ENCODE data around the gene CDYL2. TPM values are rescaled to one million over a fixed set of nuclear protein-coding genes. Genes with fewer than 3 reads are reported as not detected.

Gene CDYL2, protein sequence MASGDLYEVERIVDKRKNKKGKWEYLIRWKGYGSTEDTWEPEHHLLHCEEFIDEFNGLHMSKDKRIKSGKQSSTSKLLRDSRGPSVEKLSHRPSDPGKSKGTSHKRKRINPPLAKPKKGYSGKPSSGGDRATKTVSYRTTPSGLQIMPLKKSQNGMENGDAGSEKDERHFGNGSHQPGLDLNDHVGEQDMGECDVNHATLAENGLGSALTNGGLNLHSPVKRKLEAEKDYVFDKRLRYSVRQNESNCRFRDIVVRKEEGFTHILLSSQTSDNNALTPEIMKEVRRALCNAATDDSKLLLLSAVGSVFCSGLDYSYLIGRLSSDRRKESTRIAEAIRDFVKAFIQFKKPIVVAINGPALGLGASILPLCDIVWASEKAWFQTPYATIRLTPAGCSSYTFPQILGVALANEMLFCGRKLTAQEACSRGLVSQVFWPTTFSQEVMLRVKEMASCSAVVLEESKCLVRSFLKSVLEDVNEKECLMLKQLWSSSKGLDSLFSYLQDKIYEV
- total RNA-seq: 5.4 and 8.0 TPM in 2 replicates

DNA sequence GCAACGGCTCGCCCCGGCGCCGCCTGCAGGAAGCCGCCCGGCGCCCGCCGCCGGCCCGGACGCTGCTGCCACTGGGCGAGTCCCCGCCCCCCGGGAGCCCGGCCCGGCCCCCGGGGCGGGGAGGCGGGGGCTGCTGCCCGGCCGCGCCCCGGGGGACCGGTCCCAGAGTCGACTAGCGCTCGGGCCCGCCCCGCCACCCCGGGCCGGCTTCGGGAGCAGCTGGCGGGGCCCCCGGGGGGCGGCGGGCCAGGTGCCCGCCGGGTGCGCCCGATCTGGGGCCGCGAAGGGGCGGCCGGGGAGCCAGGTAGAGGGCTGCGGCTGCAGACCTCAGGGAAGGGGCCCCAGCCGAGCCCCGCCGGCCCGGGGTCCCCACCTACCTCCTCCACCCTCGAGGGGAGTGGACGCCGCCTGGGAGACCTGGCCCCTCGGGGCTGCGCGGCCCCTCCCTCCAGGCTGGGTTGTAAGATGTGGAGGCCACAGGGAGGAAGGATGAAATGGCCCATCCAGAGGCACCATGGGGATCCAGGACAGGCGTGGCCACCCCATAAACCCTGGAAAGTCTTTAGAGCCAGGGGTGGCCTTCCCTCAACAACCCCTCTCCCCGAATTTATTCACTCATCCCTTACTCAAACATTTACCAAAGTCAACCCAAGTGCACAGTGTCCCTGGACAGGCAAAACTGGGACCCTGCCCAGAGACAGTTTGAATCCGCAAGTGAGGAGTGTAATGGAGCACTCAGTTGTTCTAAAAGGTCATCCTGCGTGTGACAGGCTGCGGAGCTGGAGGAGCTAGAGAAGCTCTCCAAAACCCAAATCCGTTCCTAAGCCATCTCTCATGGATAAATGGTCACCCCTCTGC is at the start of gene CDYL2:
TSS of gene CDYL2 (minus strand) at position 73 of the 858 bp plus-strand sequence. CDS start 425 bp downstream, outside the sequence.
- TF ChIP-seq, protein P1, sequence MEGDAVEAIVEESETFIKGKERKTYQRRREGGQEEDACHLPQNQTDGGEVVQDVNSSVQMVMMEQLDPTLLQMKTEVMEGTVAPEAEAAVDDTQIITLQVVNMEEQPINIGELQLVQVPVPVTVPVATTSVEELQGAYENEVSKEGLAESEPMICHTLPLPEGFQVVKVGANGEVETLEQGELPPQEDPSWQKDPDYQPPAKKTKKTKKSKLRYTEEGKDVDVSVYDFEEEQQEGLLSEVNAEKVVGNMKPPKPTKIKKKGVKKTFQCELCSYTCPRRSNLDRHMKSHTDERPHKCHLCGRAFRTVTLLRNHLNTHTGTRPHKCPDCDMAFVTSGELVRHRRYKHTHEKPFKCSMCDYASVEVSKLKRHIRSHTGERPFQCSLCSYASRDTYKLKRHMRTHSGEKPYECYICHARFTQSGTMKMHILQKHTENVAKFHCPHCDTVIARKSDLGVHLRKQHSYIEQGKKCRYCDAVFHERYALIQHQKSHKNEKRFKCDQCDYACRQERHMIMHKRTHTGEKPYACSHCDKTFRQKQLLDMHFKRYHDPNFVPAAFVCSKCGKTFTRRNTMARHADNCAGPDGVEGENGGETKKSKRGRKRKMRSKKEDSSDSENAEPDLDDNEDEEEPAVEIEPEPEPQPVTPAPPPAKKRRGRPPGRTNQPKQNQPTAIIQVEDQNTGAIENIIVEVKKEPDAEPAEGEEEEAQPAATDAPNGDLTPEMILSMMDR (conservative IDR thresholded peaks at IDR 0.05; ENCODE audit: low read depth, low read length): no peak
- peak within 1 kb of the TSS; percentile 71 for H3K4me3 ChIP-seq (ENCODE audit: low read depth, low read length)
- DNase-seq (ENCODE audit: low read depth): no peak

DNA sequence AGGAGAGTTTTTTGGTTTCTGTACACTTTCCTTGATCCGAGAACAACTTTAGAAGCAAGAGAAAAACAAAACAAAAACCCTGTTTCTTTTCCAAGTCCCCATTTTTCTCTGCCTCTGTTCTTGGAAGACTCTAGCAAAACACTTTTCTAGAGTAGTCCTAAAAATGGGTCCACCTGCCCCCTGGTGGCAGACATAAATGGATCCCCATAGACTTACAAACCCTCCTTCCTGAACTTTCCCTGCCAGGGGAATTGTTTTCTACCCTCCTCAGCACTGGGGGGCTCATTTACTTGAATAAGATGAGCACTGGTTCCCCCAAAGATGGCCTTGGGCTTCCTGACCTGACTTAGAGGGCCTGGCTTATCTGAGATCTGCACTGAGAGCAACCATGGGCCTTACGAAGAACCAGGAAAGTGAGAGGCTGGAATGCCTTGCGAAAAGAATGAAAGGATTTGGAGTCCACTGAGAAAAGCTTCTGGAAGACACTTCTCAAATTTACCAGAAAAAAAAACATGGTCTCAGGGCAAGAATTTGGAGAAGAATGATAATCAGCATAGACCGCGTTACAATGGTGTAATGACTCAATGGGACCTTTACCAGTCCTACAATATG is 48.0 kb upstream of the CDYL2 start:
- DNase-seq (ENCODE audit: low read depth): peak; percentile 1
- H3K4me3 ChIP-seq (ENCODE audit: low read depth, low read length): no peak overlapping the region
- TF ChIP-seq, protein P1 (conservative IDR thresholded peaks at IDR 0.05; ENCODE audit: low read depth, low read length): peak; percentile 69

DNA sequence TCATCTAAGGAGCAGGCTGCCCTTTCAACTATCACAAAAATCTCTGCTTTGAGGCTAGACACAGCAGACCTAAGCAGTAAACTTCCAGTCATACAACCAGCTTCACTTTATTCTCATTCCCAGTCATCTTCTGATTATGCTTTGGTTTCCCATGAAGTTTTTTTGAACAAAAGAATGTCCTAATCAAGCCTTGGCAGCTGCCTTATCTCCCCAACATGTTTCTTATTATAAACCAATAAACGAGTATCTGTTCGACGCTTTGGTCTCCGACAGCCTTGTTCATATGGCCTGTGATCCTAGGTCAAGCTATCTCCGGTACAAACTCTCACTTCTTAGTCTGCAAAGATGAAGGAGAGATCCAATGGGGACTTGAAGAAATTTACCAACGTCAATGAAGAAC is 47.4 kb upstream of the CDYL2 start:
- TF ChIP-seq, protein P1 (conservative IDR thresholded peaks at IDR 0.05; ENCODE audit: low read depth, low read length): no peak
- no peak for DNase-seq (ENCODE audit: low read depth)

DNA sequence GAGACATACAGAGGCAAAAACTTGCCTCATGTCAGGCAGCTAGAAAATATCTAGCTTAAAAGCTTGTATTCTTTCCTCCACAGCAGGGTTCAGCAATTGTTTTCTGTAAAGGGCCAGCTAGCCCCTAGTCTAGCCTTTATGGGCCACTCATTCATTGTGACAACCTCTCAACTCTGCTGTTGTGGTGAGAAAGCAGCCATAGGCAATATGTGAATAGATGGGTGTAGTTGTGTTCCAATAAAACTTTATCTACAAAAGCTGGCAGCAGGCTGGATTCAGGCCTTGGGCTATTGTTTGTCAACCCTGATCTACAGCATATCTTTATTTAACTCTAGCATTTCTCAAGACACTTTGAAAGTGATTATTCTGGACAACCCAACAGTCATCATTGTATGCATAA is 46.4 kb upstream of the CDYL2 start:
- TF ChIP-seq, protein P1 (conservative IDR thresholded peaks at IDR 0.05; ENCODE audit: low read depth, low read length): no peak
- no peak overlapping the region for H3K4me3 ChIP-seq (ENCODE audit: low read depth, low read length)

More for the DNA sequence above, 47.4 kb upstream of the CDYL2 start:
- H3K4me3 ChIP-seq (ENCODE audit: low read depth, low read length): no peak overlapping the region

DNA sequence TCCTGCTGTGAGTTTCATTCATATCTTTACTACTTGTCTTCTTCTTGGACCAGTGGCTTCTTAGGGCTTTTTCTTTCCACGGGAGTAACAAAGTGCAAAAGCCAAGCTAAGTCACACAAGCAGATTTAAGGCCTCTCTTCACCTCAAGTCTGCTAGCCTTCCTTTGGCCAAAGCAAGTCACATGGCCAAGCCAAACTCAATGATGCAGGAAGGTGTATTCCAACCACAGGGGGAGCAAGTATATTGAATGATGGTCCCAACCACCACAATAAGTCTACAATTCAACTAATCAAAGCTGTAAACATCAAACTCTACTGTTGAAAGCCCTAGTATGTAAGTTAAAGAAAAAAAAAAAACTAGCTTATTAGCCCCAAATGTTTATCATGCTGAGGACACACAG is 44.5 kb upstream of the CDYL2 start:
- no peak overlapping the region for H3K4me3 ChIP-seq (ENCODE audit: low read depth, low read length)
- TF ChIP-seq, protein P1 (conservative IDR thresholded peaks at IDR 0.05; ENCODE audit: low read depth, low read length): no peak
- no peak for DNase-seq (ENCODE audit: low read depth)

More for the DNA sequence above, 46.4 kb upstream of the CDYL2 start:
- DNase-seq (ENCODE audit: low read depth): no peak

DNA sequence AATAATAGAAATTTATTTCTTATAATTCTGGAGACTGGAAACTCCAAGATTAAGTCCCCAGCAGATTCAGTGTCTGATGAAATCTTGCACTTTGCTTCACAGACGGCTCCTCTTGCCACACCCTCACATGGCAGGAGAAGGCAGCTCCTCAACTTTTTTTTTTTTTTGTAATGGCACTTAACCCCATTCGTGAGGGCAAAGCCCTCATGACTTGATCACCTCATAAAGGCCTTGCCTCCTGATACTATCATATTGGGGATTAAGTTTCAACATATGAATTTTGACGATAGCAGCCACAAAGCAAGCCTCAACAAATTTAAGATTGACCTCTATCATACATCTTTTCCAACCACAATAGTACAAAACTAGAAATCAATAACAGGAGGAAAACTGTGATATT is 42.3 kb upstream of the CDYL2 start:
- no peak overlapping the region for H3K4me3 ChIP-seq (ENCODE audit: low read depth, low read length)
- TF ChIP-seq, protein P1 (conservative IDR thresholded peaks at IDR 0.05; ENCODE audit: low read depth, low read length): no peak
- no peak for DNase-seq (ENCODE audit: low read depth)

Data from epithelial cell of proximal tubule (primary cell).